Measurements from ENCODE around the gene TXNL4A.

The TXNL4A gene

DNA sequence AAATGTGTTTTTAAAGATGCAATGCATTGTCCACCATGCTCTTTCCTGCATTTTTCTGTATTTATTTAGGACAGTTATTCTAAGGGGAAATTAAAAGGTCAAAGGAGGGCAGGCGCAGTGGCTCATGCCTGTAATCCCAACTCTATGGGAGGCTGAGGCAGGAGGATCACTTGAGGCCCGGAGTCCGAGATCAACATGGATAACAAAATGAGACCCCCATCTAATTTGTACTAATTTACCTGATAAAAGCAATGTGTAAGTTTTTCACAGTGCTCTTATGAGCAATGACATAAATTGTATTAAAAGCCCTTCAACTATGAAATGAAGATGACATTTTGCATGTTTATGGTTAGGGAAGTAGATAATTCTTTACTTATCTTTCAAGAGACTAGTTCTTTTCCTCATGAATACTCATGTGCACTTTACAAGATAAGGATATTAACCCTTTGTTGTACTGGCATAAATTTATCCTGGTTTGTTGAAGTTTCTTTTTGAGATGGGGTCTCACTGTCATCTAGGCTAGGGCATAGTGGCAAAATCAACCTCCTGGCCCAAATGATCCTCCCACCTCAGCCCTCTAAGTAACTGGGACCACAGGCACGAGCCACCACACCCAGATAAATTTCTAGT, 14.2 kb downstream of the TXNL4A start:
- no peaks in the 10 kb centered on the region for H3K9me3 ChIP-seq (ENCODE audit: control insufficient read depth, insufficient read depth, low read length)
- H3K4me2 ChIP-seq (ENCODE audit: low read length), result no peak overlapping the region
- H3K36me3 ChIP-seq (ENCODE audit: control insufficient read depth, low read length), result peaks cover 89% of the 10 kb centered on the region
- H3K27ac ChIP-seq (ENCODE audit: low read depth, low read length), result no peak overlapping the region
- no peaks in the 10 kb centered on the region for H3K4me1 ChIP-seq (ENCODE audit: control insufficient read depth, low read length)
- no peaks in the 10 kb centered on the region for H3K27me3 ChIP-seq (ENCODE audit: control insufficient read depth, low read length)
- no peaks in the 10 kb centered on the region for H3K9me2 ChIP-seq (replicated peaks; ENCODE audit: control insufficient read depth, low read length)
- TF ChIP-seq, protein P1, sequence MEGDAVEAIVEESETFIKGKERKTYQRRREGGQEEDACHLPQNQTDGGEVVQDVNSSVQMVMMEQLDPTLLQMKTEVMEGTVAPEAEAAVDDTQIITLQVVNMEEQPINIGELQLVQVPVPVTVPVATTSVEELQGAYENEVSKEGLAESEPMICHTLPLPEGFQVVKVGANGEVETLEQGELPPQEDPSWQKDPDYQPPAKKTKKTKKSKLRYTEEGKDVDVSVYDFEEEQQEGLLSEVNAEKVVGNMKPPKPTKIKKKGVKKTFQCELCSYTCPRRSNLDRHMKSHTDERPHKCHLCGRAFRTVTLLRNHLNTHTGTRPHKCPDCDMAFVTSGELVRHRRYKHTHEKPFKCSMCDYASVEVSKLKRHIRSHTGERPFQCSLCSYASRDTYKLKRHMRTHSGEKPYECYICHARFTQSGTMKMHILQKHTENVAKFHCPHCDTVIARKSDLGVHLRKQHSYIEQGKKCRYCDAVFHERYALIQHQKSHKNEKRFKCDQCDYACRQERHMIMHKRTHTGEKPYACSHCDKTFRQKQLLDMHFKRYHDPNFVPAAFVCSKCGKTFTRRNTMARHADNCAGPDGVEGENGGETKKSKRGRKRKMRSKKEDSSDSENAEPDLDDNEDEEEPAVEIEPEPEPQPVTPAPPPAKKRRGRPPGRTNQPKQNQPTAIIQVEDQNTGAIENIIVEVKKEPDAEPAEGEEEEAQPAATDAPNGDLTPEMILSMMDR (IDR thresholded peaks at IDR 0.05; ENCODE audit: low read depth, low read length, poor library complexity, severe bottlenecking), result no peak
- no peak for TF ChIP-seq EZH2phosphoT487 (IDR thresholded peaks at IDR 0.05; ENCODE audit: borderline replicate concordance, low read length)
- no peak overlapping the region for H3K4me3 ChIP-seq (ENCODE audit: low read length)
- H3F3A ChIP-seq (ENCODE audit: control insufficient read depth, insufficient read depth), result peaks cover 18% of the 10 kb centered on the region
- H4K20me1 ChIP-seq (ENCODE audit: control insufficient read depth, insufficient read depth, low read depth, low read length), result peaks cover 29% of the 10 kb centered on the region
- H3K79me2 ChIP-seq (ENCODE audit: control insufficient read depth, low read length), result peaks cover 93% of the 10 kb centered on the region

DNA sequence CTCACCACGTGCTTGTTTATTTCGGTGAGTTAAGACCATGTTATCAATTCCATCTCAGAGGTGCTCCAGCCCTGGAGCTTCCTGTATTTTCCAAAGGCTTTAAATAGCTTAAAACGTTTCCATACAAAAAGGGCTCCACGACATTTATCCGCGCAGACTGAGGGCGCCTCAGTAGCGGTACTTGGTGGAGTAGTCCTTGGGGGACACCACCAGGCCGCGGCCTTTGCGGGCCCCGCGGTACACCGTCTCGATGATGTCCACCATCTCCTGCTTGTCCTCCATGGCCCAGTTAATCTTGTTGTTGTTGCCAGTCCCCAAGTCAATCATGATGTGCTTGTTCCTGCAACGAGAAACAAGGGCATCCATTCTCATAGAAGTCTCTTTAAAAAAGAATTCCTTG, 14.8 kb downstream of the TXNL4A start:
- no peaks in the 10 kb centered on the region for H3K27me3 ChIP-seq (ENCODE audit: control insufficient read depth, low read length)
- H4K20me1 ChIP-seq (ENCODE audit: control insufficient read depth, insufficient read depth, low read depth, low read length), result peaks cover 26% of the 10 kb centered on the region
- H3K4me2 ChIP-seq (ENCODE audit: low read length), result no peak overlapping the region
- no peaks in the 10 kb centered on the region for H3K9me3 ChIP-seq (ENCODE audit: control insufficient read depth, insufficient read depth, low read length)
- TF ChIP-seq, protein P1 (IDR thresholded peaks at IDR 0.05; ENCODE audit: low read depth, low read length, poor library complexity, severe bottlenecking), result no peak
- no peak for TF ChIP-seq EZH2phosphoT487 (IDR thresholded peaks at IDR 0.05; ENCODE audit: borderline replicate concordance, low read length)
- no peak overlapping the region for H3K4me3 ChIP-seq (ENCODE audit: low read length)
- H3K79me2 ChIP-seq (ENCODE audit: control insufficient read depth, low read length), result peaks cover 89% of the 10 kb centered on the region
- H3F3A ChIP-seq (ENCODE audit: control insufficient read depth, insufficient read depth), result peaks cover 18% of the 10 kb centered on the region
- no peaks in the 10 kb centered on the region for H3K9me2 ChIP-seq (replicated peaks; ENCODE audit: control insufficient read depth, low read length)
- no peaks in the 10 kb centered on the region; the same call in 1 of the 2 replicates for H3K4me1 ChIP-seq (ENCODE audit: control insufficient read depth, low read length)
- H3K36me3 ChIP-seq (ENCODE audit: control insufficient read depth, low read length), result peaks cover 86% of the 10 kb centered on the region
- no peak overlapping the region for H3K27ac ChIP-seq (ENCODE audit: low read depth, low read length)

DNA sequence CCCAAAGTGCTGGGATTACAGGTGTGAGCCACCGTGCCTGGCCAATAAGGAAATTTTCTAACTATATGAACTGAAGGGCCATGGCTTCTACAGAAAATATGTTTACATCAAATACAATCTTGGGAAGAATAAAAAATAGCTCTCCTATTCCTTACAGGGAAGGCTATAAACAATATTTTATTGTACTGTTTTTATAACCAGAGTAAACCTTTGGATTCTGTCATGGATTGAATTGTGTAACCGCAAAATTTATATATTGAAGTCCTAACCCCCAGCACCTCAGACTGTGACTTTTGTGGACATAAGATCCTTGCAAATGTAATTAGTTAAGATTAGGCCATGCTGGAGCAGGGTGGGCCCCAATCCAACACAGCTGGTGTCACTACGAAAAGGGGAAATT, 15.6 kb downstream of the TXNL4A start:
- peaks cover 86% of the 10 kb centered on the region for H3K36me3 ChIP-seq (ENCODE audit: control insufficient read depth, low read length)
- no peak for TF ChIP-seq EZH2phosphoT487 (IDR thresholded peaks at IDR 0.05; ENCODE audit: borderline replicate concordance, low read length)
- TF ChIP-seq, protein P1 (IDR thresholded peaks at IDR 0.05; ENCODE audit: low read depth, low read length, poor library complexity, severe bottlenecking), result no peak

More for the DNA sequence above, 15.6 kb downstream of the TXNL4A start:
- Histone ChIP-seq H3K9me2 (replicated peaks; ENCODE audit: control insufficient read depth, low read length) (no peaks in the 10 kb centered on the region), H3K4me1 (ENCODE audit: control insufficient read depth, low read length) (peaks cover 5% of the 10 kb centered on the region), H3K4me3 (ENCODE audit: low read length) (no peak overlapping the region), H3K79me2 (ENCODE audit: control insufficient read depth, low read length) (peaks cover 88% of the 10 kb centered on the region), H3K27ac (ENCODE audit: low read depth, low read length) (no peak overlapping the region), H3F3A (ENCODE audit: control insufficient read depth, insufficient read depth) (peaks cover 23% of the 10 kb centered on the region), H3K27me3 (ENCODE audit: control insufficient read depth, low read length) (no peaks in the 10 kb centered on the region), H3K9me3 (ENCODE audit: control insufficient read depth, insufficient read depth, low read length) (no peaks in the 10 kb centered on the region), H4K20me1 (ENCODE audit: control insufficient read depth, insufficient read depth, low read depth, low read length) (peaks cover 23% of the 10 kb centered on the region), H3K4me2 (ENCODE audit: low read length) (no peak overlapping the region)
